Neural progenitor cell (in vitro differentiated cells): Measurements from ENCODE around the gene ADORA1. TPM values are rescaled to one million over a fixed set of nuclear protein-coding genes. Genes with fewer than 3 reads are reported as not detected.

Experiments
- DNase-seq: peaks from one replicate; pipeline ENCODE4 v3.0.0-alpha.2; 2016; ENCODE audit warnings: low spot score
- H2AFZ ChIP-seq: fragments of 200-600 bp; sonication (generic); replicated peaks from 2 replicates; pipeline ENCODE4 v1.6.1; 2016; ENCODE audit warnings: antibody characterized with exemption
- H3F3A ChIP-seq: fragments of 200-600 bp; sonication (generic); 2 replicates; pipeline ENCODE4 v1.6.1; 2016; ENCODE audit warnings: antibody characterized with exemption, low read depth
- H3K27ac ChIP-seq: fragments of 200-600 bp; sonication (generic); 2 replicates; pipeline ENCODE4 v1.5.1; 2016; ENCODE audit warnings: mild to moderate bottlenecking
- H3K27me3 ChIP-seq: fragments of 200-600 bp; sonication (generic); 2 replicates; pipeline ENCODE4 v1.6.1; 2016; ENCODE audit warnings: mild to moderate bottlenecking, moderate library complexity
- H3K36me3 ChIP-seq: fragments of 200-600 bp; sonication (generic); 2 replicates; pipeline ENCODE4 v1.5.1; 2016
- H3K4me1 ChIP-seq: fragments of 200-600 bp; sonication (generic); 2 replicates; pipeline ENCODE4 v1.6.1; 2016; ENCODE audit warnings: mixed run types
- H3K4me2 ChIP-seq: fragments of 200-600 bp; sonication (generic); 2 replicates; pipeline ENCODE4 v1.6.1; 2016
- H3K4me3 ChIP-seq: fragments of 200-600 bp; sonication (generic); 2 replicates; pipeline ENCODE4 v1.5.1; 2016
- H3K79me2 ChIP-seq: fragments of 200-600 bp; sonication (generic); 2 replicates; pipeline ENCODE4 v1.6.1; 2016; ENCODE audit warnings: low read depth
- H3K9ac ChIP-seq: fragments of 200-600 bp; sonication (generic); 2 replicates; pipeline ENCODE4 v1.6.1; 2016
- H3K9me3 ChIP-seq: fragments of 200-600 bp; sonication (generic); 2 replicates; pipeline ENCODE4 v1.5.1; 2016; ENCODE audit warnings: low read depth
- H4K20me1 ChIP-seq: fragments of 200-600 bp; sonication (generic); 2 replicates; pipeline ENCODE4 v1.6.1; 2016; ENCODE audit warnings: low read depth
- H3K27ac Mint-ChIP-seq: 3 replicates; pipeline ENCODE4 v1.8.0; 2021; ENCODE audit warnings: mixed read lengths
- H3K27me3 Mint-ChIP-seq: 2 replicates; pipeline ENCODE4 v1.8.0; 2022; ENCODE audit warnings: low read depth, mild to moderate bottlenecking, inconsistent platforms, moderate library complexity, mixed read lengths; ENCODE audit not compliant: insufficient read depth
- H3K36me3 Mint-ChIP-seq: 3 replicates; pipeline ENCODE4 v1.8.0; 2021; ENCODE audit warnings: mixed read lengths
- H3K4me1 Mint-ChIP-seq: 3 replicates; pipeline ENCODE4 v1.8.0; 2021; ENCODE audit warnings: mixed read lengths
- H3K4me3 Mint-ChIP-seq: 3 replicates; pipeline ENCODE4 v1.8.0; 2021; ENCODE audit warnings: mild to moderate bottlenecking, moderate library complexity, mixed read lengths
- H3K9me3 Mint-ChIP-seq: 3 replicates; pipeline ENCODE4 v1.8.0; 2020; ENCODE audit warnings: mixed read lengths
- EZH2 ChIP-seq: fragments of 200-600 bp; sonication (generic); IDR thresholded peaks from 2 replicates; pipeline ENCODE4 v1.6.1; 2017; ENCODE audit warnings: antibody characterized with exemption, mild to moderate bottlenecking, moderate library complexity
- EZH2phosphoT487 ChIP-seq: fragments of 200-600 bp; sonication (generic); IDR thresholded peaks from 2 replicates; pipeline ENCODE4 v1.6.1; 2017; ENCODE audit warnings: antibody characterized with exemption
- total RNA-seq: library from RNA; depleted of rRNA; stranded (reverse); fragments of >200 nt; gene quantifications from 2 replicates; pipeline ENCODE4 v1.2.3, GENCODE V29; 2015; ENCODE audit warnings: low replicate concordance
- TF ChIP-seq, protein P1 (sequence below): fragments of 200-600 bp; sonication (generic); IDR thresholded peaks from 2 replicates; pipeline ENCODE4 v1.5.1; 2017; ENCODE audit warnings: antibody characterized with exemption, mild to moderate bottlenecking

The ADORA1 gene
- total RNA-seq, 1 donor from 2014 or later, result 1.1 TPM

DNA sequence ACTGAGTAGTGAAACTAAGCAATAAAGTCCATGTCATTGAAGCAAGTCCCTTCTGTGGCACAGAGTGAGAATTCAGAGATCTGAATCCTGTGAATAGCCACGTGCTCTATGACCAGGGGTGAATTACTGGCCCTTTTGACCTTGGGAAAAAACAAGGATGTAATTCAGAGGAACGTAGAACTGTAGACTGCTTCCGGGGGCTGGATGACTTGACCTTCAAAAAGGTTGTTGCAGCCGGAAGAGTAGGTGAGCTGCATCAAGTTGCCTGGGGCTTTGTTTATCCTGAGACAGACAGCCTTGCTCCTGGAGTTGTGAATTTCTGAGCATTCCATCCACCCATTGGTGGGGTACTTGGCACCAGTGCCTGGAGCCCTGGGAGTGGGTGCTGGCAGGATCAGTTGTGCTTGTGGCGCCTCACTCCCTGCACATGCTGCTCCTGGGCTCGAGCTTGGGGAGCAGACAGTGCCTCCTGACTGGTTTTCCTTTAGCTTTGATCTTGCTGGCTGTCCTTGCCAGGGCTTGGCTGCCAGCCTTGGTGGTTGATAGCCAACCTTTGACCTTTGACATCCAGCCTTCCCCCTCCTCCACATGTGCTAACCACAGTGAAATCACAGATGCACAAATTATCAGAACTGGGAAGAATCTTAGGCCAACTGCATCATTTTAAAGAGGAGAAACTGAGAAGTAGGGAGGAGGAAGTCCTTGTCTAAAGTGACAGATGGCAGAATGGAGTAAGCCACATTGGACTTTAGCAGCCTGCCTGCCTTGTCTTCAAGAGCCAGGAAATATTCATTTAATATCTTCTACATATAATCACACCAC is 25.5 kb upstream of the ADORA1 start:
- H3K4me1 Mint-ChIP-seq, result peaks cover 3% of the 10 kb centered on the region
- no peaks in the 10 kb centered on the region for H3K36me3 Mint-ChIP-seq
- no peak overlapping the region for H3K4me2 ChIP-seq
- H3K9ac ChIP-seq, result no peak overlapping the region
- H3K27ac ChIP-seq, result no peak overlapping the region
- H3K27ac Mint-ChIP-seq, result no peak overlapping the region
- H2AFZ ChIP-seq, result no peak overlapping the region
- H3F3A ChIP-seq, result no peaks in the 10 kb centered on the region
- H3K4me3 ChIP-seq, result no peak overlapping the region
- peaks cover 9% of the 10 kb centered on the region for H3K27me3 ChIP-seq
- TF ChIP-seq EZH2 (no peak), EZH2phosphoT487 (no peak)
- TF ChIP-seq, protein P1, sequence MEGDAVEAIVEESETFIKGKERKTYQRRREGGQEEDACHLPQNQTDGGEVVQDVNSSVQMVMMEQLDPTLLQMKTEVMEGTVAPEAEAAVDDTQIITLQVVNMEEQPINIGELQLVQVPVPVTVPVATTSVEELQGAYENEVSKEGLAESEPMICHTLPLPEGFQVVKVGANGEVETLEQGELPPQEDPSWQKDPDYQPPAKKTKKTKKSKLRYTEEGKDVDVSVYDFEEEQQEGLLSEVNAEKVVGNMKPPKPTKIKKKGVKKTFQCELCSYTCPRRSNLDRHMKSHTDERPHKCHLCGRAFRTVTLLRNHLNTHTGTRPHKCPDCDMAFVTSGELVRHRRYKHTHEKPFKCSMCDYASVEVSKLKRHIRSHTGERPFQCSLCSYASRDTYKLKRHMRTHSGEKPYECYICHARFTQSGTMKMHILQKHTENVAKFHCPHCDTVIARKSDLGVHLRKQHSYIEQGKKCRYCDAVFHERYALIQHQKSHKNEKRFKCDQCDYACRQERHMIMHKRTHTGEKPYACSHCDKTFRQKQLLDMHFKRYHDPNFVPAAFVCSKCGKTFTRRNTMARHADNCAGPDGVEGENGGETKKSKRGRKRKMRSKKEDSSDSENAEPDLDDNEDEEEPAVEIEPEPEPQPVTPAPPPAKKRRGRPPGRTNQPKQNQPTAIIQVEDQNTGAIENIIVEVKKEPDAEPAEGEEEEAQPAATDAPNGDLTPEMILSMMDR, result no peak
- peaks cover 4% of the 10 kb centered on the region for H3K27me3 Mint-ChIP-seq
- H3K4me3 Mint-ChIP-seq, result no peak overlapping the region
- no peaks in the 10 kb centered on the region for H3K4me1 ChIP-seq
- no peaks in the 10 kb centered on the region for H3K79me2 ChIP-seq
- no peak for DNase-seq
- H3K9me3 ChIP-seq, result no peaks in the 10 kb centered on the region
- no peaks in the 10 kb centered on the region for H4K20me1 ChIP-seq
- peaks cover 10% of the 10 kb centered on the region for H3K9me3 Mint-ChIP-seq
- H3K36me3 ChIP-seq, result no peaks in the 10 kb centered on the region

DNA sequence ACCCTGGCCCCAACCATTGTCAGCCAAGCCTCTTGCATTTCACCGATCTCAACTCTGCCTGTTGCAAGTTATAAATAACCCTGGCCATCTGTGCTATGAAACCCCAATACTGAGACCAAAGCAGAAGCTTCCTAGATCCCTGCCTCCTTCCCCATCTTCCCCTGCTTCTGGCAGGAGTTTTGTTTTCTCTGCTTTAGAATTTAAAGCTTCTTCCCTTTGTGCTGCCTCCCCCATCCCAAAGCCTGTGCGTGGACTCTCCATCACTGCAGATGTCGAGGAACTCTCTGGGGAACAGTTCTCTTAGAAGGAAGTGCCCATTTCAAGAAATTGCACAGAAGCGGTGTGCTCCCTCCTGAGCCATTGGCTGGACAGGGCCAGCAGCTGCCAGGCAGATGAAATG is 24.3 kb upstream of the ADORA1 start:
- Mint-ChIP-seq H3K27ac (no peak overlapping the region), H3K36me3 (no peaks in the 10 kb centered on the region), H3K9me3 (peaks cover 3% of the 10 kb centered on the region), H3K27me3 (peaks cover 4% of the 10 kb centered on the region), H3K4me3 (no peak overlapping the region), H3K4me1 (peaks cover 3% of the 10 kb centered on the region)
- Histone ChIP-seq H3K4me1 (no peaks in the 10 kb centered on the region), H4K20me1 (no peaks in the 10 kb centered on the region), H3K79me2 (no peaks in the 10 kb centered on the region), H2AFZ (no peak overlapping the region), H3F3A (no peaks in the 10 kb centered on the region), H3K9ac (no peak overlapping the region), H3K9me3 (no peaks in the 10 kb centered on the region), H3K4me2 (no peak overlapping the region), H3K27me3 (peaks cover 21% of the 10 kb centered on the region), H3K27ac (no peak overlapping the region), H3K36me3 (no peaks in the 10 kb centered on the region), H3K4me3 (no peak overlapping the region)
- TF ChIP-seq EZH2phosphoT487, result no peak
- no peak for TF ChIP-seq EZH2
- TF ChIP-seq, protein P1, result no peak
- DNase-seq, result no peak

DNA sequence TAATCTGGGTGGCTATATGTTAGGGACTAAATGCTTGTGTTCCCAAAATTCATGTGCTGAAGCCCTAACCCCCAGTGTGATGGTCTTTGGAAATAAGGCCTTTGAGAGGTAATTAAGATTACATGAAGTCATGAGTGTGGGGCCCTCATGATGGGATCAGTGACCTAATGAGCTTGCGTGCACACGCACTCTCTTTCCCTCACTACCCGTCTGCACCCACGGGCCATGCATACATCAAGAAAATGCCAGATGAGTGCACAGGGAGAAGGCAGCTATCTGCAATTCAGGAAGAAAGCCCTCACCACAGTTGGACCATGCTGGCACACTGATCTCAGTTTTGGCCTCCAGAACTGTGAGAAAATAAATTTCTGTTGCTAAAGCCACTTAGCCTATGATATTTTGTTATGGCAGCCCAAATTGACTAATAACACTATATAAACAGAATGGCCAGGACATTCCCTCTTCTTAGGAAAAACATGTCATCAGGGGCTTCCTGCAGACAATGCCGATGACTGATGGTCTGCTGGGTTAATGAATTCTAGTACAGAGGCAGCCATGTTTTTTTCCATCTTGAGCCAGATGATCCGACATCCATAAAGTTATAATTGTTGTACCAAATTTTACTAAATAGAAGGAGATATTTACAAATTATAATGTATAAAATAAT is 23.6 kb upstream of the ADORA1 start:
- no peak for TF ChIP-seq EZH2phosphoT487
- TF ChIP-seq, protein P1, result no peak
- no peak for TF ChIP-seq EZH2
- Histone ChIP-seq H3K9me3 (no peaks in the 10 kb centered on the region), H3K9ac (no peak overlapping the region), H3K27ac (no peak overlapping the region), H3K36me3 (no peaks in the 10 kb centered on the region), H3K4me1 (no peaks in the 10 kb centered on the region), H3K79me2 (no peaks in the 10 kb centered on the region), H3K4me3 (no peak overlapping the region), H4K20me1 (no peaks in the 10 kb centered on the region), H3K4me2 (no peak overlapping the region), H3F3A (no peaks in the 10 kb centered on the region), H2AFZ (no peak overlapping the region), H3K27me3 (peaks cover 28% of the 10 kb centered on the region)
- Mint-ChIP-seq H3K36me3 (no peaks in the 10 kb centered on the region), H3K9me3 (peaks cover 3% of the 10 kb centered on the region), H3K4me3 (no peak overlapping the region), H3K27me3 (peaks cover 4% of the 10 kb centered on the region), H3K4me1 (peaks cover 3% of the 10 kb centered on the region), H3K27ac (no peak overlapping the region)
- DNase-seq, result no peak
